ENCODE measurements around the gene ASB11. TPM values are rescaled to one million over a fixed set of nuclear protein-coding genes. Genes with fewer than 3 reads are reported as not detected.

The ASB11 gene
- total RNA-seq, 2 experiments from 2014 or later: not detected

DNA sequence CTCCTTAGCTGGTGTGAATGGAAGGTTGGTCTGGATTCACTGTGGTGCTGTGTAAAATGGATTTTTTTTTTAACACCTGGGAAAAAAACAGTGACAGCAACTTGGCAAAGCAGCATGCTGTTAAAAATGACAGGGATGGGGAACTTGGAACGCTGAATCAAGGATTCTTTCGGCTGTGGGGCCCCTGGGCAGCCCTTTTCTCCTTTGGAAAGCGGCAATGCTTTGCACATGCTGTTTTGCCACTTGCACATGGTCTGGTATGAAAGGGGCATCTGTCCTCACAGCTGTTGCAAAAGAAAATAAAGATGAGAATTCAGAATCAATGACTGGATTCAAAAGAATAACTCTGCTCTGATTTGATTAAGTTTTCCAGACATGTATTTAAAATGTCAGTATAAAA, 30.5 kb upstream of the ASB11 start:
- intact Hi-C loops (cut with DNase I, micrococcal nuclease): loop anchor here in 1 of 2 experiments (10.0 kb wide), 1 partner anchor 1349 kb away; no protein-coding TSS in a partner anchor
- no peak overlapping the region for H3K27ac Mint-ChIP-seq

DNA sequence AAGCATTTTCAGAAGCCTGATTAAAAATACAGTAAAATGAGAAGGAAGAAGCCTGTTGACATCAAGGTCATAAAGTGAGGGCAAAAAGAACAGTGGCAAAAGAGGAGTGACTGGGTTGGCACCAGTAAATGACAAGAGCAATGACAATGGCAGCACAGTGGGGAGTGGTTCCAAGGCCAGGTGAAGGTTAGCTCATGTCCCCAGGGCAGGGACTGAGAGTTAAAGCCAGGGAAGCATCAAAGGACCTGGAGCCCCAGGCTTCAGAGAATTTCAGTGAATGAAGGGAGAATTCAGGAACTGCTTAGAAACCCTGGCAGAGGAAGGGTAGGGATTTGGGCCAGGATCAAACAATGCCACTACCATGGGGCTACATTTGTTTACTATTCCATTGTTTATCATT, 28.7 kb upstream of the ASB11 start:
- CTCF ChIA-PET: no interaction called here
- Mint-ChIP-seq H3K36me3 (ENCODE audit: low read depth) (no peaks in the 10 kb centered on the region), H3K4me1 (ENCODE audit: low read depth) (no peaks in the 10 kb centered on the region), H3K27ac (no peak overlapping the region), H3K4me3 (no peak overlapping the region), H3K27me3 (peaks cover 26% of the 10 kb centered on the region), H3K9me3 (no peaks in the 10 kb centered on the region)
- H3K9me3 ChIP-seq (ENCODE audit: control insufficient read depth in 1 of 2, insufficient read depth in 1 of 2, low read length in 2 of 2): no peaks in the 10 kb centered on the region
- intact Hi-C loops (cut with DNase I, micrococcal nuclease): loop anchor here in 1 of 2 experiments (10.0 kb wide), 1 partner anchor 1351 kb away; no protein-coding TSS in a partner anchor
- peaks cover 0 to 7% of the 10 kb centered on the region in 2 experiments for H3K27me3 ChIP-seq (ENCODE audit: control insufficient read depth in 1 of 2, insufficient read depth in 2 of 2, low read length in 2 of 2)
- no peaks in the 10 kb centered on the region for H3K36me3 ChIP-seq (ENCODE audit: insufficient read depth, low read length)
- POLR2A ChIA-PET: no interaction called here
- ATAC-seq (ENCODE audit: poor library complexity): no peak
- no peak for TF ChIP-seq CTCF (IDR thresholded peaks at IDR 0.05)
- no peak for DNase-seq
- H3K27ac ChIP-seq (ENCODE audit: low read depth in 1 of 2, low read length in 2 of 2): no peak overlapping the region
- H3K4me3 ChIP-seq (ENCODE audit: low read length): no peak overlapping the region
- no peaks in the 10 kb centered on the region for H3K4me1 ChIP-seq (ENCODE audit: insufficient read depth, low read length)

More for the DNA sequence above, 30.5 kb upstream of the ASB11 start:
- ChIA-PET POLR2A (no interaction called here), CTCF (no interaction called here)
- no peak overlapping the region for H3K4me3 ChIP-seq (ENCODE audit: low read length)
- Mint-ChIP-seq H3K9me3 (no peaks in the 10 kb centered on the region), H3K36me3 (ENCODE audit: low read depth) (no peaks in the 10 kb centered on the region), H3K4me1 (ENCODE audit: low read depth) (no peaks in the 10 kb centered on the region), H3K4me3 (no peak overlapping the region), H3K27me3 (peaks cover 16% of the 10 kb centered on the region)
- TF ChIP-seq CTCF (IDR thresholded peaks at IDR 0.05): no peak
- ATAC-seq (ENCODE audit: poor library complexity) (no peak), DNase-seq (no peak)
- no peak overlapping the region for H3K27ac ChIP-seq (ENCODE audit: low read depth in 1 of 2, low read length in 2 of 2)
- no peaks in the 10 kb centered on the region for H3K4me1 ChIP-seq (ENCODE audit: insufficient read depth, low read length)
- H3K36me3 ChIP-seq (ENCODE audit: insufficient read depth, low read length): no peaks in the 10 kb centered on the region
- peaks cover 0 to 7% of the 10 kb centered on the region in 2 experiments for H3K27me3 ChIP-seq (ENCODE audit: control insufficient read depth in 1 of 2, insufficient read depth in 2 of 2, low read length in 2 of 2)
- H3K9me3 ChIP-seq (ENCODE audit: control insufficient read depth in 1 of 2, insufficient read depth in 1 of 2, low read length in 2 of 2): no peaks in the 10 kb centered on the region

- Histone ChIP-seq H3K9me3 (ENCODE audit: control insufficient read depth in 1 of 2, insufficient read depth in 1 of 2, low read length in 2 of 2) (no peaks in the 10 kb centered on the region), H3K27me3 (ENCODE audit: control insufficient read depth in 1 of 2, insufficient read depth in 2 of 2, low read length in 2 of 2) (peaks cover 0 to 8% of the 10 kb centered on the region in 2 experiments), H3K27ac (ENCODE audit: low read depth in 1 of 2, low read length in 2 of 2) (no peak overlapping the region), H3K4me1 (ENCODE audit: insufficient read depth, low read length) (no peaks in the 10 kb centered on the region), H3K36me3 (ENCODE audit: insufficient read depth, low read length) (no peaks in the 10 kb centered on the region), H3K4me3 (ENCODE audit: low read length) (no peak overlapping the region)
- ChIA-PET CTCF (no interaction called here), POLR2A (no interaction called here)
- DNase-seq (no peak), ATAC-seq (ENCODE audit: poor library complexity) (no peak)
- intact Hi-C loops (cut with DNase I, micrococcal nuclease): loop anchor here in 1 of 2 experiments (10.0 kb wide), 1 partner anchor 1352 kb away; no protein-coding TSS in a partner anchor
- peaks cover 29% of the 10 kb centered on the region for H3K27me3 Mint-ChIP-seq
- no peak overlapping the region for H3K4me3 Mint-ChIP-seq
- H3K9me3 Mint-ChIP-seq: no peaks in the 10 kb centered on the region
- H3K36me3 Mint-ChIP-seq (ENCODE audit: low read depth): no peaks in the 10 kb centered on the region
- no peaks in the 10 kb centered on the region for H3K4me1 Mint-ChIP-seq (ENCODE audit: low read depth)
- no peak for TF ChIP-seq CTCF (IDR thresholded peaks at IDR 0.05)
- H3K27ac Mint-ChIP-seq: no peak overlapping the region
Measured at GRCh38 chrX:15343075-15343476, 27.6 kb upstream of the ASB11 start.
